Measurements from ENCODE around the gene PDE8A.
A peak's percentile ranks its signal among the peaks of the same experiment; 100 is the strongest.
"Not testable (repeated sequence)": the region's sequence is repeated elsewhere in the genome, so short reads cannot be mapped to it uniquely, and the experiment has no call there.

The PDE8A gene

DNA sequence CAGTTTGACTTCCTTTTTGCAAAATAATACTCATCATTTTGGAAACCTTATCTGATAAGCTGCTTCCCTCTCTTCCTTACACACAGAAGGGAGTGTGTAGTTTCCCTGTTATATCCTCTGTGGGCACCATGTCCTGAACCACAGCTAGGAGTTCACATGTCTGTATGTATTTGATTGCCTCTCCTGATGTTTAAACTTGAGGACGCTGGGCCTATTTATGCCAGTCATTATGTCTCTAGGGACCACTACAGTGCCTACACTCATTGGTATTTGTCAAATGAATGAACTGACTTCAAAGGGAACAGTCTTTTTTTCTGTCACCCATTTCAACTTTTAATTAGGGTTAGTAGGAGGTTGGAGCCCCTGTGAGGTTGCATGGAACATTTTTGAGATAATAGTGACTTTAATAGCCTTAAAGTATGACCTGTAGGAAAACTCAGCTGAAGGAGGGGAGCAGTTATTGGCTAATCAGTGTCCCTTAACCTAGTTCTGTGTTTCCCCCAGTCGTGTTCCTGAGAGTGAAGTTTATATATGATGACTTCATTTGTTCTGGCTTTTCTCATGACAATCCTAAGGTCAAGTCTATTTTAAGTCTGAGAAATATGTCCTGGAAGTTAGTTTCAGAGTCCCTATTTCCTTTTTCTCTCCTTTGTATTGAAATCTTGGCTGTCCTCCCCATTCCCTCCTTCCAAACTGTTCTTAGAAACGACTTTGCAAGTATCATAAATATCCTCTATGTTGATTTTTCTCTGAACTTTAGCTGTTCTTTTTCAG lies 28.9 kb downstream of the PDE8A start:
- DNase-seq (ENCODE audit: low read depth, low spot score), result no peak

DNA sequence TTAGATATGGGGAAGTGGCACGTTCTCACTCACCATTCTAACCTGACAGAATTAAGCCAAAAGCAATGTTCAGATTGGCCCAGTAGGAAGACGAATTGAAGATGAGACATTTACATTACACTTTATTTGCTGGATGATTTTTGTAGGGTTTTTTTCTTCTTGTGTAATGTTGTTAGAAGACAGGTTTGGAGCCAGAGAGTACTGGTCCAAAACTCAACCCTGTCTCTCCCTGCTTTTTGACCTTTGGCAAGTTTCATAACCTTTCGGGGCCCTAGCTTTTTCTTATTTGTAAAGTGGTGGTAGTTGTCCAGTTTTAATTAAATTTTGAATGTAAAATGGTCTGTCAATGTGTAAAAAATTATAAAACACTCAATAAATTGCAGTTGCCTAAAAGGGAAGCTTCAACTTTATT lies 29.5 kb downstream of the PDE8A start:
- DNase-seq (ENCODE audit: low read depth, low spot score), result no peak

DNA sequence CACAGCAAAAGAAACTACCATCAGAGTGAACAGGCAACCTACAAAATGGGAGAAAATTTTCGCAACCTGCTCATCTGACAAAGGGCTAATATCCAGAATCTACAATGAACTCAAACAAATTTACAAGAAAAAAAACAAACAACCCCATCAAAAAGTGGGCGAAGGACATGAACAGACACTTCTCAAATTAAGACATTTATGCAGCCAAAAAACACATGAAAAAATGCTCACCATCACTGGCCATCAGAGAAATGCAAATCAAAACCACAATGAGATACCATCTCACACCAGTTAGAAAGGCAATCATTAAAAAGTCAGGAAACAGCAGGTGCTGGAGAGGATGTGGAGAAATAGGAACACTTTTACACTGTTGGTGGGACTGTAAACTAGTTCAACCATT lies 30.1 kb downstream of the PDE8A start:
- DNase-seq (ENCODE audit: low read depth, low spot score), result not testable (repeated sequence)

GRCh38 chr15:85013785-85014184 lies 32.1 kb downstream of the PDE8A start:
- no peak for DNase-seq (ENCODE audit: low read depth, low spot score)

DNA sequence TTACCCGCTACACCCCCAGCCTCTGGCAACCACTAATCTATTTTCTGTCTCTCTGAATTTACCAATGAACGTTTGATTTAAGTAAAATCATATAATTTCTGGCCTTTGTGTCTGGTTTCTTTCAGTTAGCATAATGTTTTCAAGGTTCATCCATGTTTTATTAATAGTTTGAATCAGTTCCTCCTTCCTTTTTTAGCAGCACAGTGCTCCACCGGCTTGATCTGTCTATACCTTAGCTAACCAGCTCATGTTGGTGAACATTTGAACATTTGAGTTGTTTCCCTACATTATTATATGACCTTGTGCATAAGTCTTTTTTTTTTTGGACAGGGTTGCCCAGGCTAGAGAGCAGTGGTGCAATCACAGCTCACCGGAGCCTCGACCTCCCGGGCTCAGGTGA lies 33.3 kb downstream of the PDE8A start:
- no peak for DNase-seq (ENCODE audit: low read depth, low spot score)

DNA sequence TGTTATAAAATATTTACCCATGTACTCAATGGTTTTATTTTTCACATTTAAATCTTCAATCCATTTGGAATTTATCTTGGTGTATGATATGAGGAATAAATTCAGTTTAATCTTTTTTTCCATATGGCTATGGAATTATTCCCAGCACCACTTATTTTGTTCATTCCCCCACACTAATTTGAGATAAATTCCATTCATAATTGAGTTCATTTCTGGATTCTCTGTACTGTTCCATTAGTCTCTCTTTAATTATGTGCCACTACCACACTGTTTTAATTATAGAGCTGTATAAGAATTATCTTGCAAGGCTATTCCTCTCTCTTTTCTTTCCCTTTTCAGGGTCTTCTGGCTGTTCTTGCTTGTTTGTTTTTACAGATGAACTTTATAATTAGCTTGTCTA lies 34.6 kb downstream of the PDE8A start:
- no peak for DNase-seq (ENCODE audit: low read depth, low spot score)

DNA sequence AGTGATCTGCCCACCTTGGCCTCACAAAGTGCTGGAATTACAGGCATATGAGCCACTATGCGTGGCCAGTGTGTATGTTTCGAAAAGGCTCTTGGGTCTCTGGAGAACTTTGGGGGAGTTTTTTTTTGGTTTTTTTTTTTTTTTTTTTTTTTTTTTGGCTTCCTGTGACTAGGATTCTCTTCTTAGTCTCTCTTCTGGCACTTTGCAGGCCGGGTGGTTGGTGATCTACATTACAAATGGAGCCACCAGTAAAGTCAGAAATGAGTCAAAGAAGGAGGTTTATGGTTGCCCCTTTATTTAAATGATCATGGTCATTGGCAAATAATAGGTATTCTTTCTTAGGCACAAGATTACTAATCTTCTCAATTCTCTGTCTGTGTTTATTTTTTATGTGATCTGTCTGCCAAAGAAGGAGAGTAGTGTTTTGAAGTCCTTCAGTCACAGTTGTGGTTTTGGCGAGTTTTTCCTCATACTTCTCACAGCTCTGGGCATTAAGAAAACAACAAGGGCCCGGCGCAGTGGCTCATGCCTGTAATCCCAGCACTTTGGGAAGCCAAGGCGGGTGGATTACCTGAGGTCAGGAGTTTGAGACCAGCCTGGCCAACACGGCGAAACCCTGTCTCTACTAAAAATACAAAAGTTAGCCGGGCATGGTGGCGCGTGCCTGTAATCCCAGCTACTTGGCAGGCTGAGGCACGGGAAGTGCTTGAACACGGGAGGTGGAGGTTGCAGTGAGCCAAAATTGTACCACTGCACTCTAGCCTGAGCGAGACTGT lies 38.3 kb downstream of the PDE8A start:
- no peak for DNase-seq (ENCODE audit: low read depth, low spot score)

GRCh38 chr15:85021409-85021808 lies 39.8 kb downstream of the PDE8A start:
- no peak for DNase-seq (ENCODE audit: low read depth, low spot score)

GRCh38 chr15:85022860-85023403 lies 41.3 kb downstream of the PDE8A start:
- DNase-seq (ENCODE audit: low read depth, low spot score), result no peak

DNA sequence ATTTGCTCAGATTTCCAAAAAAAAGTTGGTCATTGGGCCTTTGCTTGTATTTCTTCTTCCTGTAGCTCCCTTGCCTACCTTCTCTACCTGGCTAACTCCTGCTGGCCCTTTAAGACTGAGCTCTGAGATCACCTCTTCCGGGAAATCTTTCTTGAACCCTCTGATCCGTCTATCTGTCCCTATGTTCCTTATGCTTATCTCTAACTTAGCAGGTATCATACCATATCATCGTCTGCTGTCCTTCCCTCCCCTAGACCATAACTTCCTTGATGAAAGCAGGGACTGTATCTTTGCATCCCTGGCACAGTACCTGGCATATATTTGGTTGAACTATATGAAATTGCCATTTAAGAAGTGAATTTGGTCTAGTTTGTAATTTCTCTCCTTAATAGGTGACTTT lies 42.3 kb downstream of the PDE8A start:
- no peak for DNase-seq (ENCODE audit: low read depth, low spot score)

- no peak for DNase-seq (ENCODE audit: low read depth, low spot score)
Measured at GRCh38 chr15:85024509-85025336, 43.1 kb downstream of the PDE8A start.

DNA sequence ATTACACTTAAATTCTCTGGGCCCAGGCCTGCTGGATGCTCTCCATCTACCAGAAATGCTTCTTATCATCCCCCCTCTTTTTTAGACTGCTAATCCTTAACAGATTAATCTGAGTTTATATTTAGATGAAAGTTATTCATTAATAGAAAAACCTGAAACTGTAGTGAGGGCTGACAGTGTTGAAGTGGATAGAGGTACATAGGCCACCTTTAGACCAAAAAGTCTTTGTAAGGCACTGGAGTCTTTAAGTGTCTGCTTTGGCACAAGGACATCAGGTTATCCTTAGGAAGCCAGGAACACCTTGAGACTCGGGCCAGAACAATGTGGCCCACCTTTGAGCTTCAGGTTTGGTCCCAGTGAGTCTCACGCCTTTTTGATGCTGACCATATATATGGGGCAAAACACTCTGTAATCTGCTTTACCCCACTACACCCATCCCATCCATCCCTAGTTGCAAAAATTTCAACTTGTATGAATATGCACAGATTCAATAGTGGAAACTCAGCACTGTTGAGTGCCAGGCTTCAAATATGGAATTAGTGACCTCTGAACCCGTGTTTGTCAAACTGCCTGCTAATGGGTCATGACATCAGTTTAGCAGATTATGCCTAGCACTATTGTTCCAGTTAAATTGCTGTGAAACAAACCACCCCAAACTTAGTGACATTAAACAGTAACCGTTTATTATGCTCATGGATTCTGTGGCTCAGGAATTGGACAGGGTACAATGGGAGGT lies 44.0 kb downstream of the PDE8A start:
- no peak for DNase-seq (ENCODE audit: low read depth, low spot score)

DNA sequence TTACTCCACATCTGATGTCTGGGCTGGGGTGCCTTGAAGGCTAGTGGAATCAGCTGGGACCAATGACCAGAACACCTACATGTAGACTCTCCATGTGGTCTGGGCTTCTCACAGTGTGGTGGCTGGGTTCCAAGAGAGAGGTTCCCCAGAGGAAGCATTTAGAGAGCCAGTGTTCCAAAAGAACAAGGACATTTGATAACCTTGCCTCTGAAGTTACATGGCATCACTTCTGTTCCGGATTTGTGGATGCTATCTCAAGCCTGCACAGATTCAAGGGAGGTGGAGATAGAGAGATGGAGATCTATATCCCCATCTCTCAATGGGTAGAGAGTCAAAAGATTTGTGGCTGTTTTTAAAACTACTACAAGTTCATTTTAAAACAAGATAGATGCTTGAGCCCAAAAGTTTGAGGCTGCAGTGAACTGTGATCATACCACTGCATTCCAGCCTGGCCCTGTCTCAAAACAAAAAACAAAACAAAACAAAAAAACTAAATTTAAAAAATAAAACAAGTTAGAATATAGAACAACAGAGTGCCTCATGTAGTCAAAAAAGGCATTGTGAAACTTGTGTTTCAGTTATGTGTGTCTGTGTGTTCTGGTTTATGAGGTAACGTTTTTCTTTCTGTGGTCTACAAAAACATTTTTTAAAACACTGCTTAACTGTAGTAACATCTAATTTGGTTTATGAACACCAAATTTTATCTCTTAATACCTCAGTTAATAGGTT lies 44.8 kb downstream of the PDE8A start:
- DNase-seq (ENCODE audit: low read depth, low spot score), result no peak

- DNase-seq (ENCODE audit: low read depth, low spot score), result no peak
Measured at GRCh38 chr15:85027033-85027380, 45.4 kb downstream of the PDE8A start.

GRCh38 chr15:85027421-85027820 lies 45.8 kb downstream of the PDE8A start:
- no peak for DNase-seq (ENCODE audit: low read depth, low spot score)

GRCh38 chr15:85028416-85028815 lies 46.8 kb downstream of the PDE8A start:
- no peak for DNase-seq (ENCODE audit: low read depth, low spot score)

GRCh38 chr15:85029221-85029620 lies 47.6 kb downstream of the PDE8A start:
- no peak for DNase-seq (ENCODE audit: low read depth, low spot score)

DNA sequence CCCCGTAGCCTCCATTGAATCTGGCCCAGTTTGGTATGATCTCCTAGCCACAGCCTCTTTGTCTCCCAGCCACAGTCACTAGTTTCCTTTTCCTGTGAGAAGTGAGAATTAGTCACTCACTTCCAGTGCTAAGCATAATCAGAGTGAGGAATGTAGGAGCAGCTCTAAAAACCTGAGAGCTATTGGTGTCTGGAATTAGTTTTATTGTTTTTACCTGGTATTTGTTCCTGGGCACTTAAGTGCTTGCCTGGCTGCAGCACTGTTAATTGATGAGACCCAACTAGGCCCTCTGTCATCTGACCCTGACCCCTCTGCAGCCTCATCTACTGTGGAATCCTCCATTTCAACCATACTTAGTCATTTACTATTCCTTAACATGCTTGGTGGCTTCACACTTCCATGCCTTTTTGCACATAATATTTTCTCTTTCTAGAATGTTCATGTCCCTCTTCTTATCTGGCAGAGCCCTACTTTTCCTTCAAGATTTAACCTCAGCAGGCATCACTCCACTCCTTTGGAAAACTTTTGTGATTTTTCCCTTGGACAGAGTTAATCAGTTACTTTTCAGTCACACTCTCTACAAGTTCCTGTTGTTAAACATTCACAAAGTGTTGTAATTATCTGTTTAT lies 48.8 kb downstream of the PDE8A start:
- peak; percentile 24 for DNase-seq (ENCODE audit: low read depth, low spot score)

DNA sequence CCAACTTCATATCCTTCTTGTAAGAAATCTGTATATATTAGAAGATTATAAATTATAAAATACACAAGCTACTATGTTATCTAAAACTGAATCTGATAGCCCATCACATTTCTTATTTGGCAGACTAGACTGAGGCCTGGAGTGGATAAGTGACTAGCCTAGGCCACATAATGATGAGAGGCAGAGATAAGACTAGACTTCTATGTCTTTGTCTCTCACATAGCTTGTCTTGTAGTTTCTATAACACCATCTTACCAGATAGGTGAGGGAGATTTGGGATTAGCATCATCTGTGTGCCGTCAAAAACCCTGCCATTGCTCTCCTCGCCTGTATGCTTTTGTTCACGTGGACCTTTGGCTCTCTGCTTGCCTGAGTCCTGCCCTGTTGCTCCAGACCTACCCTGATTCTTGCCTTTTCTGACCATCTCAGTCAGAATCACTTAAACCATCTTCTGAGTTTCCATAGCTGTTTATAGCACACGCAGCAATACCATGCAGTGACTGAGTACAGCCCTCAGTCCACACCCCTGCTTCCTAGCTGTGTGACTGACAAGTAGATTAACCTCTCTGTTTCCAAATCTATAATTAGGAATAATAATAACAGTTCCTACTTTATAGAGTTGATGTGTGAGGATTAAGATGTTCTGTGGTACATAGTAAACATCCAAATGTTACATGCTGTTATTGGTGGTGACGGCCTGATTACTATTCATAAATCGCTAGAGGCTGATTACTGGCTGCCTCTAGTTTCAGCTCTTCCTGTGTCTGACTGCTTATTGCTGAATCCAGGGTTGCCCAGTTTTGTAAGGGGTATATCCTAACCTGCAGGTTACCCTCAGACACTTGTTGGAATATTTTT lies 49.7 kb downstream of the PDE8A start:
- no peak for DNase-seq (ENCODE audit: low read depth, low spot score)

All from ELF-1 (cell line).